ENCODE data around the gene SLC18B1.

GRCh38 chr6:132749111-132749510 lies 49.3 kb downstream of the SLC18B1 start:
- TF ChIP-seq GATA2 (CRISPR knock-in tag; IDR thresholded peaks at IDR 0.05), result no peak
- TF ChIP-seq CTCF (IDR thresholded peaks at IDR 0.05), result no peak
- no peak for TF ChIP-seq POLR2AphosphoS5 (IDR thresholded peaks at IDR 0.05; ENCODE audit: low read depth, low read length)
- no peak for TF ChIP-seq EP300 (IDR thresholded peaks at IDR 0.05; ENCODE audit: borderline replicate concordance in 1 of 2, low read depth in 1 of 2, low read length in 1 of 2)
- TF ChIP-seq, protein P1, sequence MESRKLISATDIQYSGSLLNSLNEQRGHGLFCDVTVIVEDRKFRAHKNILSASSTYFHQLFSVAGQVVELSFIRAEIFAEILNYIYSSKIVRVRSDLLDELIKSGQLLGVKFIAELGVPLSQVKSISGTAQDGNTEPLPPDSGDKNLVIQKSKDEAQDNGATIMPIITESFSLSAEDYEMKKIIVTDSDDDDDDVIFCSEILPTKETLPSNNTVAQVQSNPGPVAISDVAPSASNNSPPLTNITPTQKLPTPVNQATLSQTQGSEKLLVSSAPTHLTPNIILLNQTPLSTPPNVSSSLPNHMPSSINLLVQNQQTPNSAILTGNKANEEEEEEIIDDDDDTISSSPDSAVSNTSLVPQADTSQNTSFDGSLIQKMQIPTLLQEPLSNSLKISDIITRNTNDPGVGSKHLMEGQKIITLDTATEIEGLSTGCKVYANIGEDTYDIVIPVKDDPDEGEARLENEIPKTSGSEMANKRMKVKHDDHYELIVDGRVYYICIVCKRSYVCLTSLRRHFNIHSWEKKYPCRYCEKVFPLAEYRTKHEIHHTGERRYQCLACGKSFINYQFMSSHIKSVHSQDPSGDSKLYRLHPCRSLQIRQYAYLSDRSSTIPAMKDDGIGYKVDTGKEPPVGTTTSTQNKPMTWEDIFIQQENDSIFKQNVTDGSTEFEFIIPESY (IDR thresholded peaks at IDR 0.05; ENCODE audit: borderline replicate concordance, low read depth), result no peak
- TF ChIP-seq EZH2phosphoT487 (IDR thresholded peaks at IDR 0.05; ENCODE audit: borderline replicate concordance, low read depth), result no peak
- no peak for TF ChIP-seq JUND (IDR thresholded peaks at IDR 0.05)
- no peak for TF ChIP-seq TAF1 (IDR thresholded peaks at IDR 0.05; ENCODE audit: borderline replicate concordance, low read depth, low read length)
- TF ChIP-seq, protein P2, sequence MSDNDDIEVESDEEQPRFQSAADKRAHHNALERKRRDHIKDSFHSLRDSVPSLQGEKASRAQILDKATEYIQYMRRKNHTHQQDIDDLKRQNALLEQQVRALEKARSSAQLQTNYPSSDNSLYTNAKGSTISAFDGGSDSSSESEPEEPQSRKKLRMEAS (IDR thresholded peaks at IDR 0.05; ENCODE audit: low read depth), result no peak
- TF ChIP-seq RCOR1 (IDR thresholded peaks at IDR 0.05; ENCODE audit: low read length), result no peak
- no peak for TF ChIP-seq GABPA (IDR thresholded peaks at IDR 0.05; ENCODE audit: low read depth)
- no peak for TF ChIP-seq NFIC (IDR thresholded peaks at IDR 0.05; ENCODE audit: borderline replicate concordance)
- TF ChIP-seq TCF12 (IDR thresholded peaks at IDR 0.05), result no peak
- TF ChIP-seq CHD2 (IDR thresholded peaks at IDR 0.05; ENCODE audit: low read length, partially characterized antibody), result no peak

All from SK-N-SH (cell line).